HG03103 (cell line): ENCODE results near the gene HEXD.
"Not testable (repeated sequence)": the region's sequence is repeated elsewhere in the genome, so short reads cannot be mapped to it uniquely, and the experiment has no call there.

Source experiments
- ATAC-seq: cut with Tn5 transposase; IDR thresholded peaks from one replicate; pipeline ENCODE4 v1.9.1; 2021; ENCODE audit warnings: low read depth; ENCODE audit not compliant: unreplicated experiment

Gene HEXD

GRCh38 chr17:82418001-82418986, at the start of gene HEXD, which contains the start of gene OGFOD3:
TSS of gene HEXD (plus strand) at chr17:82418347. CDS start at chr17:82419800, 1,453 bp downstream.
TSS of gene OGFOD3 (minus strand) at chr17:82418586. CDS start at chr17:82418485, 101 bp downstream.
- ATAC-seq = peak; percentile 62

- no peak for ATAC-seq
Measured at GRCh38 chr17:82369211-82369610, 48.9 kb upstream of the HEXD start.

- ATAC-seq = no peak
Measured at GRCh38 chr17:82370471-82371332, 47.4 kb upstream of the HEXD start.

GRCh38 chr17:82371333-82372248, 46.6 kb upstream of the HEXD start, which contains the start of gene UTS2R:
TSS of gene UTS2R (plus strand) at chr17:82371765. CDS start at chr17:82374325, 2,560 bp downstream.
- ATAC-seq = no peak

- no peak for ATAC-seq
Measured at GRCh38 chr17:82372249-82373071, 45.7 kb upstream of the HEXD start.

- ATAC-seq = not testable (repeated sequence)
Measured at GRCh38 chr17:82373072-82373452, 45.1 kb upstream of the HEXD start.

- no peak for ATAC-seq
Measured at GRCh38 chr17:82373731-82374625, 44.2 kb upstream of the HEXD start.

- ATAC-seq = no peak
Measured at GRCh38 chr17:82374626-82375331, 43.4 kb upstream of the HEXD start.

- no peak for ATAC-seq
Measured at GRCh38 chr17:82375359-82376041, 42.6 kb upstream of the HEXD start.

GRCh38 chr17:82376042-82376730, 42.0 kb upstream of the HEXD start:
- no peak for ATAC-seq

GRCh38 chr17:82377294-82377693, 40.9 kb upstream of the HEXD start:
- not testable (repeated sequence) for ATAC-seq

GRCh38 chr17:82377924-82378740, 40.0 kb upstream of the HEXD start:
- no peak for ATAC-seq

GRCh38 chr17:82378741-82379021, 39.5 kb upstream of the HEXD start:
- no peak for ATAC-seq

GRCh38 chr17:82380860-82381702, 37.1 kb upstream of the HEXD start:
- no peak for ATAC-seq

- not testable (repeated sequence) for ATAC-seq
Measured at GRCh38 chr17:82381703-82382009, 36.5 kb upstream of the HEXD start.
